Stimulated activated CD8-positive, alpha-beta memory T cell treated with anti-CD3 and anti-CD28 coated beads, Interleukin-15, amount 100 ng/mL, for 48 hours (primary cell): ENCODE results near the gene TCL1B.

ENCODE experiments used
- DNase-seq, 2 donors: peaks; one replicate each; pipeline ENCODE4 v3.0.0-alpha.2; 2020; ENCODE audit warnings: low read depth in 2 of 2

The TCL1B gene

DNA sequence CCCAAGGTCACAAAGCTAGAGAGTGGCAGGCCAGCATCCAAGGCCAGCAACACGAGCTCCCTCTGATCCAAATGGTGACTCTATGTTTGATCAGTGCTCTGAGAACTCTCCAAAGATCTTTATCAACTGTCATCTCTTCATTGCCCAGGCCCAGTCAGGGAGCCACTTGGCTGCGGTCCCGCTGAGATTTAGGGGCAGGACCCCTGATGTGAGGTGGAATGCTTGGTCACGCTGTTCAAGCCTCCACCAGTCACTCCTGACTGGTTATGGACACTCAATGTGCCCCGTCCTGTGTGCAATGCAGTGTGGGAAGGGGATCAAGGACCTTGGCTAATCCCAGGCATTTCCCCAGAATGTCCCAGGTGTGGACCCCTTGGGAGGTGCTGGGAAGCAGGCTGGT is 19.8 kb upstream of the TCL1B start:
- DNase-seq = no peak

GRCh38 chr14:95667249-95667693 is 19.0 kb upstream of the TCL1B start:
- no peak for DNase-seq

- DNase-seq = no peak
These were observed 17.9 kb upstream of the TCL1B start for GRCh38 chr14:95668235-95668772.

DNA sequence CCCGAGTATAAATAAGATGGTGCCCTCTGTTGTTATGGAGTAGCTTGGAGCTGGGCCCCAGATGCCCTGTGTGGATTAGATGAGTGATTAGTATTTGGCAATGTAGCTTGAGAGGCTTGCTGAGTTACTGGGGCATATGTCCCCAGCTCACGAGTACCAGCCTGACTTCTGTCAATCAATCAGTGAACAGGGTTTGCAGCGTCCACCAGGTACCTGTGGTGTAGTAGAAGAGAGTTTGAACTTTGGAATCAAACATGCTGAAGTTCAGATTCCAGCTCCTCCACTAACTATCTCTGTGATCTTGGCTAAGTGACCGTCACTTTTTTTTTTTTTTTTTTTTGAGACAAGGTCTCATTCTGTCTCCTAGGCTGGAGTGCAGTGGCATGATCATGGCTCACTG is 11.6 kb upstream of the TCL1B start:
- DNase-seq = no peak

- DNase-seq = no peak
These were observed 10.7 kb upstream of the TCL1B start for GRCh38 chr14:95675486-95675885.

DNA sequence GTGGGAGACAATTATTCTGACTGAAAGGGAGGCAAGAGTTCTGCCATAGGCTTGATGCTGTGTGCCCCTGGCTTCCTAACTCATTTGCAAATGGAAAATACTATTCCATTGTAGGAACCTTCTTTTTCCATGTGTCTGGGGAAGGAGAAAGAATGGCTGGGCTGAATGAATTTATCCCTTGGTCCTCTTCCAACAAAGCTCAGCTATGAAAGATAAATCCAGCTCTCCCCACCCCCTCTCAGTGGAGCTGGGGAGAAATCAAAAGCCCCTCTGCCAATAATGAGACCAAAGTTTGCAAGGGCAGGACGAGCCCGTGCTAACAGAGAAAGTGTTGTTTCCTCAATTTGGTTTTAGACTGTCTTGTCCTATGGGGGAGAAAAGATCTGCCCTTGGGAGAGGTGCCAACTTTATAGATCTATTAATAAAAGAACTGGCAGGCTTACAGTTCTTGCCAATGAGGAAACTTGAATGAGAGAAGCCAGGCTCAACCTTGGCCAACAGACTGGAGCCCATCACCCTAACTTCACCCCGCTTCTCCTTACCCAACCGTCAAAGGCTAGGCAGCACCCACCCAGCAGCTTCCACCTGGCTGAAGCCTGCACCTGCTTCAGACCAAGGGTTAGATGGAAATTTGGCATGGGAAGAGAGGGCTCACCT is 8.9 kb upstream of the TCL1B start:
- DNase-seq = no peak

DNA sequence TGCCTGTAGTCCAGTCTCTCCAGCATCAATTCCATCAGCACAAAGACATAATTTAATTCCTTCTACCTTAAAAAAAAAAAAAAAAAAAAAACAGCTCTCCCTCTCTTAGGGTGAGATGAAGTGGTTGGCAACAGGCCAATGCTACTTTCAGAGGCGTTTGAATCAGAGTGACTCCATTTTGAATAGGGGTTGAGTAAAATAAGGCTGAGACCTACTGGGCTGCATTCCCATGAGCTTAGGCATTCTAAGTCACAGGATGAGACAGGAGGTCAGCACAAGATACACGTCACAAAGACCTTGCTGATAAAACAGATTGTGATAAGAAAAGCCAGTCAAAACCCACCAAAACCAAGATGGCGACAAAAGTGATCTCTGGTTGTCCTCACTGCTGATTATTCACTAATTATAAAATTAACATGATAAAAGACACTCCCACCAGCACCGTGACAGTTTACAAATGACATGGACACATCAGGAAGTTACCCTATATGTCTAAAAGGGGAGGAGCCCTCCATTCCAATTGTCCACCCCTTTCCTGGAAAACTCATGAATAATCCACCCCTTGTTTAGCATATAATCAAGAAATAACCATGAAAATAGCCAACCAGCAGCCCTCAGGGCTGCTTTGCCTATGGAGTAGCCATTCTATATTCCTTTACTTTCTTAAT is 6.9 kb upstream of the TCL1B start:
- DNase-seq = no peak

DNA sequence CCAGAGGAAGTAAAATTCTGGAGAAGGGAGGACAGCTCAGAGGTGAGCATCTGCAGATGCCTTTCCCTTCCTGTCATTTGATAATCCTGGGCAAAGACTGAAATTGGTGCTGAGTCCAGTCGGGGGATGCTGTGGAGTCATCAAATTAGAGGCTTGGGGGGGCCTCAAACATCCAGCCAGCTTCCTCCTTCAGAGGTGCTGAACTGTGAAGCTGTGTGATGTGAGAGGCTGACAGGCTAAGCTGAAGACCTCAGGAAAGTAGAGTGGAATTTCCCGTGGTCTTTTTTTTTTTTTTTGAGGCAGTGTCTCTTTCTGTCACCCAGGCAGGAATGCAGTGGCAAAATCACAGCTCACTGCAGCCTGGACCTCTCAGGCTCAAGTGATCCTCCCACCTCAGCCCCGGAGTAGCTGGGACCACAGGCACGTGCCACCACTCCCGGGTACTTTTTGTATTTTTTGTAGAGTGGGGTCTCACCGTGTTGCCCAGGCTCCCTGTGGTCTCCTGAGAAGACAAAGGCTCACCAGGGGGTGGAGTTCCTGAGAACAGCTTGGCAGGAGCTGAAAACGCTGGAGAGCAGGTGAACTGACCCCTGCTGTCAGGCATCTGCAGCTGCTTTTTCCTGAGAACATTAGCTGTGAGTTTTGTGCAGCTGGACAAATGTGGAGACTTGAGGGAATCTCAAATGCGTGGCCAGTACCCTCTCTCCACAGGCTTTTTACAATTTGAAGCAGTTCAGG is 6.1 kb upstream of the TCL1B start:
- DNase-seq = no peak

- DNase-seq = no peak
These were observed 5.1 kb upstream of the TCL1B start for GRCh38 chr14:95681153-95681552.

GRCh38 chr14:95683793-95684192 is 2.4 kb upstream of the TCL1B start:
- DNase-seq = no peak

- no peak for DNase-seq
These were observed 709 bp downstream of the TCL1B start for GRCh38 chr14:95686935-95687334.

- no peak for DNase-seq
These were observed 3.2 kb downstream of the TCL1B start for GRCh38 chr14:95689441-95689840.

DNA sequence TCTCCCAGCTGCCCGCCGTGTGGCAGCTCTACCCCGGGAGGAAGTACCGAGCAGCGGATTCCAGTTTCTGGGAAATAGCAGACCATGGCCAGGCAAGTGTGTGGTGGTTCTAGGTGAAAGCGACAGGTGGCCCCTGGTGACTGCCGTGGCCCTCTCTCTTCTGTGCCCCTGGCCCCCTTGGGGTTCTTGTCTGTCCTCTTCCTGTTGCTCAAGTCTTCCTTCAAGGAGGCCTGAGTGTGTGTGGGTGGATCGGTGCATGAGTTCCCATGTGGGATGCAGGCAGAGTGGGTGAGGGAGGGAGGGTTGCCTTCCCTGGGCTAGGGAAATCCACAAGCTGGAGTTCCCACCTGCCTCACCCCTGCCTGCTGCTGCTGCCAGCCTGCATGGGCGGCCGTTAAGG is 4.6 kb downstream of the TCL1B start:
- no peak for DNase-seq

- DNase-seq = no peak
These were observed 5.4 kb downstream of the TCL1B start for GRCh38 chr14:95691591-95691990.

GRCh38 chr14:95692109-95692508 is 5.9 kb downstream of the TCL1B start:
- no peak for DNase-seq

DNA sequence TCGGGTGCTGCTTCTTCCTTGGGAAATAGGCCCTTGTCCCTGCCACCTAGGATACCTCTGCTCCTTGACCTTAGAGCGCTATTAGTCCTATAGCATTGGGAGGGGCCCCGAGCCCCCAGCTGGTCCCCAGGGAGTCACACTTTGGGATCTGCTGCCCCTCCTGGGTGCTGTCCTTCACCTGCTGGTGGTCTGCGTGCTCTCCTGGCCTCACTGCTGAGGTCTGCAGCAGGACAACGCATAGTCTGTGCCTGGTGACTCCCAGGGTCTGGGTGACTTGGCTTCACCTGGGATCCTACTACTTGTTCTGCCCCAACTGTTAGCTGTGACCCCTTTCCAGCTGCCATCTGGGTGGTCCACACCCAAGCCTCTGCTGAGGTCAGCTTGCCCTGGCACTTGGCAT is 8.8 kb downstream of the TCL1B start:
- no peak for DNase-seq

GRCh38 chr14:95695913-95696312 is 9.7 kb downstream of the TCL1B start:
- no peak for DNase-seq

DNA sequence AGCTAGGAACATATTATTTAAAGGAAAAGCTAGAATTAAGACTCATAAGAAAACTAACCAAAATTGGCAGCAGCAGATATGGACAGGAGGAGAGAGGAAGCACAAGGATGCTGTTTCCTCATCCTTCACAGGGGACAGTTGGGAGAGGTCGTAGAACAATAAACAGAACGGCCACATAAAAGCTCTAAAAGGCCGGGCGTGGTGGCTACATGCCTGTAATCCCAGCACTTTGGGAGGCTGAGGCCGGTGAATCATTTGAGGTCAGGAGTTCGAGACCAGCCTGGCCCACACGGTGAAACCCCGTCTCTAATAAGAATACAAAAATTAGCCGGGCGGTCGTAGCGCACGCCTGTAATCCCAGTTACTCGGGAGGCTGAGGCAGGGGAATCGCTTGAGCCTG is 10.5 kb downstream of the TCL1B start:
- no peak for DNase-seq

DNA sequence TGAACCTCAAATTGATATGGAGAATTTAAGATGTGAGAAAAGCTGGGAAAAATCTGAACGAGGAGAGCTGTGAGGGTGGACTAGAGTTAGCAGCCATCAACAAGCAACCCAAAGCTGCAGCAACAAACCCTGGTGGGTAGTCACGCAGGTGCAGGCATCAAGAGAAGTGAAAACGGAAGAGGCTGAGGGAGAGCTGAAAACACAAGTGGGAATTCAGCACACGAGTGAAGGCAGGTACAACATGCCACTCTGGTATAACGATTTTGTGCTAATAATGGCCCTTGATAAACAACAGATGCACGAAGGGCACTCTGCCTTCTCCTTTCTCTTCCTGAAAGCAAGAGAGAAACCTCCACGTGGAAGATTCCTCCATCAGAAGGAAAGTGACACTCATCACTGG is 11.5 kb downstream of the TCL1B start:
- DNase-seq = no peak

GRCh38 chr14:95698287-95698686 is 12.1 kb downstream of the TCL1B start:
- DNase-seq = no peak

- DNase-seq = no peak
These were observed 13.2 kb downstream of the TCL1B start for GRCh38 chr14:95699412-95699811.

GRCh38 chr14:95700221-95700976 is 14.2 kb downstream of the TCL1B start:
- DNase-seq = no peak
